ENCODE data around the gene AXIN2.

DNA sequence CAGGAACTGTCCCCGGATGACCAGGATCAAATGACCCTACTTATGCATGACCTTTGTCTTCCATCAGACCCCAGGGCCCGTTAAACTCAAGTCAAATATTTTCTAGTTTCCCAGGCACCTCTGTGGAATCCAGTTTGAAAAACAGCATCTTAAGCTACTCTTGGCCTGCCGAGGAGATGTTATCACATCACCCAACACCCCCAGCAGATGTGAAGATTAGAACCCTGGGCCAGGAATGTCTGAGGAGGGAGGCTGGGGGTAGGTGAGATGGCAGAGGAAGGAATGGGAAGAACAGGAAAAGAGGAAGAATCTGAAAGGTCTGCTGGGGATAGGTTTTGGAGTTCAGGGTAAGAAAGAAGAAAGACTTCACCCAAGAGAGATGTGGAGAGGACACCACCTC lies 79.2 kb downstream of the AXIN2 start:
- TF ChIP-seq, protein P1, sequence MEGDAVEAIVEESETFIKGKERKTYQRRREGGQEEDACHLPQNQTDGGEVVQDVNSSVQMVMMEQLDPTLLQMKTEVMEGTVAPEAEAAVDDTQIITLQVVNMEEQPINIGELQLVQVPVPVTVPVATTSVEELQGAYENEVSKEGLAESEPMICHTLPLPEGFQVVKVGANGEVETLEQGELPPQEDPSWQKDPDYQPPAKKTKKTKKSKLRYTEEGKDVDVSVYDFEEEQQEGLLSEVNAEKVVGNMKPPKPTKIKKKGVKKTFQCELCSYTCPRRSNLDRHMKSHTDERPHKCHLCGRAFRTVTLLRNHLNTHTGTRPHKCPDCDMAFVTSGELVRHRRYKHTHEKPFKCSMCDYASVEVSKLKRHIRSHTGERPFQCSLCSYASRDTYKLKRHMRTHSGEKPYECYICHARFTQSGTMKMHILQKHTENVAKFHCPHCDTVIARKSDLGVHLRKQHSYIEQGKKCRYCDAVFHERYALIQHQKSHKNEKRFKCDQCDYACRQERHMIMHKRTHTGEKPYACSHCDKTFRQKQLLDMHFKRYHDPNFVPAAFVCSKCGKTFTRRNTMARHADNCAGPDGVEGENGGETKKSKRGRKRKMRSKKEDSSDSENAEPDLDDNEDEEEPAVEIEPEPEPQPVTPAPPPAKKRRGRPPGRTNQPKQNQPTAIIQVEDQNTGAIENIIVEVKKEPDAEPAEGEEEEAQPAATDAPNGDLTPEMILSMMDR (IDR thresholded peaks at IDR 0.05; ENCODE audit: poor library complexity, severe bottlenecking) = no peak
- no peak for TF ChIP-seq POLR2AphosphoS5 (IDR thresholded peaks at IDR 0.05)
- TF ChIP-seq TAF1 (IDR thresholded peaks at IDR 0.05; ENCODE audit: low read depth) = no peak
- no peak for TF ChIP-seq SMC3 (conservative IDR thresholded peaks at IDR 0.05; ENCODE audit: poor library complexity)
- TF ChIP-seq RAD21 (conservative IDR thresholded peaks at IDR 0.05) = no peak
